Esophagus squamous epithelium (tissue), 5 donors: Measurements from ENCODE around the gene WDR82. TPM values are rescaled to one million over a fixed set of nuclear protein-coding genes. Genes with fewer than 3 reads are reported as not detected.
A peak's percentile ranks its signal among the peaks of the same experiment; 100 is the strongest.

ENCODE experiments used
- DNase-seq: peaks from one replicate; lab custom pipeline; 2025; lab: John Stamatoyannopoulos, UW
- H3K27ac ChIP-seq, 4 donors: fragments of 200-600 bp; sonication (generic); one replicate each; pipeline ENCODE4 v1.5.1; 2016 to 2019; ENCODE audit warnings: mild to moderate bottlenecking in 1 of 4
- H3K27me3 ChIP-seq, 4 donors: fragments of 200-600 bp; sonication (generic); 1 replicate in 3 of 4; 2 replicates in 1 of 4; pipeline versions ENCODE4 v1.5.1 to v1.6.0; 2017 to 2021; ENCODE audit warnings: antibody characterized with exemption in 1 of 4
- H3K36me3 ChIP-seq, 3 donors: fragments of 200-600 bp; sonication (generic); one replicate each; pipeline ENCODE4 v1.5.1; 2016 to 2019
- H3K4me1 ChIP-seq, 3 donors: fragments of 200-600 bp; sonication (generic); one replicate each; pipeline ENCODE4 v1.5.1; 2017 to 2019
- H3K4me3 ChIP-seq, 4 donors: fragments of 200-600 bp; sonication (generic); 1 replicate in 3 of 4; 2 replicates in 1 of 4; pipeline ENCODE4 v1.5.1; 2016 to 2019; ENCODE audit warnings: mild to moderate bottlenecking in 2 of 4, moderate library complexity in 1 of 4
- H3K9me3 ChIP-seq, 3 donors: fragments of 200-600 bp; sonication (generic); one replicate each; pipeline ENCODE4 v1.5.1; 2016 to 2019
- CTCF ChIP-seq, 6 experiments: fragments of 450-650 bp in 4 of 6; fragments of 200-600 bp in 2 of 6; sonication (generic) in 2 of 6; IDR thresholded peaks; one replicate each; pipeline ENCODE4 v1.5.1; 2016 to 2019; ENCODE audit warnings: antibody characterized with exemption in 6 of 6, mild to moderate bottlenecking in 4 of 6, moderate library complexity in 4 of 6
- POLR2A ChIP-seq, 4 donors: fragments of 450-650 bp; IDR thresholded peaks; one replicate each; pipeline ENCODE4 v1.6.1; 2017; ENCODE audit warnings: antibody characterized with exemption in 4 of 4, mild to moderate bottlenecking in 4 of 4, moderate library complexity in 3 of 4
- WGBS, 2 donors: methylation state at CpG; one replicate each; pipeline ENCODE4 v1.1.5; 2018; 5-methylcytosine and 5-hydroxymethylcytosine counted together
- intact Hi-C: fragments of 100-400 bp; cut with DNase I; formaldehyde crosslinking; loops from one replicate; pipeline ENCODE4 v1.15.0; 2022
- total RNA-seq, 4 donors: library from RNA; depleted of rRNA; stranded (reverse); fragments of >200 nt; gene quantifications; one replicate each; pipeline ENCODE4 v1.1.0, GENCODE V29; 2016
- donor health status: DM: yes; HTN: yes; CAD: no.

Gene WDR82
- total RNA-seq, 4 donors from 2014 or later = 42.7 to 58.7 (median 52.9) TPM

DNA sequence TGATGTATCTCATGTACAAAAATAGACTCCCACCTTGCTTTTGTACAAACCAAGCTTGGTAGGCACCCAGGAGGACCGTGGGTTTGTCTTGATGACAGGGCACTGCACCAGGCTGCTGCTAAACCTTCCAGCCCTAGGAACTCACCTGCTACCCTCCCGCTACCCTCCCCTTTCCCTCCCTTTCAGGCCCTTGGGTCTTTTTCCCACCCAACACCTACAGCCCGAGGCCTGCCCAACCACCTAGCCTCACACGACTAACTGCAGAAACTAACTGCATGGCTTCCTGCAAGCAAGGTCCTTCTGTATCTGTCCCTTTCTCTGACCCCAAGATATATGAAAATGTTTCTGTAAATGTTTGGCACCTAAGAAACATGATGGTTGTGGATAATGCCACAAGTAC, 21.8 kb downstream of the WDR82 start:
- Histone ChIP-seq H3K27me3 (no peaks in the 10 kb centered on the region), H3K36me3 (peaks cover 37 to 100% (median 64%) of the 10 kb centered on the region in 3 donors), H3K9me3 (no peaks in the 10 kb centered on the region), H3K4me3 (no peak overlapping the region), H3K4me1 (peaks cover 14 to 64% (median 27%) of the 10 kb centered on the region in 3 donors), H3K27ac (no peak overlapping the region)
- WGBS, 2 donors = 77 to 90% methylated on average over 4 of the region's 4 CpGs
- intact Hi-C loops = no loop called here
- DNase-seq = no peak
- TF ChIP-seq CTCF (IDR thresholded peaks at IDR 0.05) (no peak), POLR2A (IDR thresholded peaks at IDR 0.05) (no peak)

DNA sequence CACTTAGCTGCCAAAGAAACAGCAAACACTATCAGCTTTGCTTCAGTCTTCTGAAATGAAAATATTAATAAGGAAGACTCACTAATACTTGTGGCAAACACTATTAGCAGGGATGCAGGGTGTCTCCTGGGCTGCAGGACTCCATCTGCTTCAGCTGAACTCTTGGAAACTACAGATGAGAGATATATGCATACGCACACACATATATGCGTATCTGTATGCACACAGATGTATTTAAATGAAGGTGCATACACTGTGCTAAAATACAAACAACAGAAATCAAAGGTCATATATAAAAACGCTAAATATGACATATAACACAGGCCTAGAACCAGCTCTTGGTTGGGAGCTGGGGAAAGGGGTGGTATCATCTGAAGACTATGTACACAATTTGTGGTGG, 22.3 kb downstream of the WDR82 start:
- 81 to 88% methylated on average over 3 of the region's 3 CpGs for WGBS, 2 donors
- no peak for DNase-seq
- Histone ChIP-seq H3K27ac (no peak overlapping the region), H3K4me1 (peaks cover 14 to 69% (median 32%) of the 10 kb centered on the region in 3 donors), H3K9me3 (no peaks in the 10 kb centered on the region), H3K4me3 (no peak overlapping the region), H3K27me3 (no peaks in the 10 kb centered on the region), H3K36me3 (peaks cover 37 to 100% (median 62%) of the 10 kb centered on the region in 3 donors)
- TF ChIP-seq POLR2A (IDR thresholded peaks at IDR 0.05) = no peak
- TF ChIP-seq CTCF (IDR thresholded peaks at IDR 0.05) = no peak
- intact Hi-C loops = no loop called here

DNA sequence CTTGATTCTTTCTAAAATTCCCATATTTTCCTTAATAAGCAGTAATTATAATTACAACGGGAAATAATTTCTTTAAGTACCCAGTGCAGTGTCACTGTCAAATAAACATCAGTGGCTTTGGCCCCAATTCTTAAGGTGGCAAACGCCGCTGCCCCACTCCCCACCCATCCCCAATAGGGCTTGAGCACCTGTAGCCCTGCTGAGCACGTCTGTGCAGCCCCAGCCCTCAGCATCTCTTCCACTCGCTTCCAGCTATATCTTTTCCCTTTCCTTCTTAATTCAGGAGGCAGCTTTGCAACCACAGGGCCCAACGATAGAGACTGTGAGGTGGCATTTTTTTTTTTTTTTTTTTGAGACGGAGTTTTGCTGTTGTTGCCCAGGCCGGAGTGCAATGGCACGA, 23.8 kb downstream of the WDR82 start:
- 68 to 72% methylated on average over 9 of the region's 9 CpGs for WGBS, 2 donors
- TF ChIP-seq CTCF (IDR thresholded peaks at IDR 0.05) = no peak
- no peak for TF ChIP-seq POLR2A (IDR thresholded peaks at IDR 0.05)
- H3K4me1 ChIP-seq = peaks cover 26 to 81% (median 45%) of the 10 kb centered on the region in 3 donors
- peaks cover 33 to 100% (median 47%) of the 10 kb centered on the region in 3 donors for H3K36me3 ChIP-seq
- H3K9me3 ChIP-seq = no peaks in the 10 kb centered on the region
- peak overlapping the region in 3 of 4 donors; percentile 1 to 88 (median 83) for H3K27ac ChIP-seq
- H3K4me3 ChIP-seq = no peak overlapping the region
- no peaks in the 10 kb centered on the region for H3K27me3 ChIP-seq
- DNase-seq = no peak
- intact Hi-C loops = no loop called here

GRCh38 chr3:52253314-52254304, 24.8 kb downstream of the WDR82 start:
- Histone ChIP-seq H3K36me3 (peaks cover 29 to 100% (median 47%) of the 10 kb centered on the region in 3 donors), H3K9me3 (no peaks in the 10 kb centered on the region), H3K4me1 (peaks cover 31 to 78% (median 49%) of the 10 kb centered on the region in 3 donors), H3K4me3 (peak overlapping the region in 1 of 4 donors; percentile 8), H3K27me3 (no peaks in the 10 kb centered on the region), H3K27ac (peak overlapping the region; percentile 58 to 88 (median 84))
- peak; percentile 54 for DNase-seq
- no peak for TF ChIP-seq CTCF (IDR thresholded peaks at IDR 0.05)
- TF ChIP-seq POLR2A (IDR thresholded peaks at IDR 0.05) = peak in 1 of 4 donors; percentile 9
- 17 to 32% methylated on average over 5 to 9 of the region's 12 CpGs for WGBS, 2 donors
- intact Hi-C loops = no loop called here

GRCh38 chr3:52250122-52250521, 28.3 kb downstream of the WDR82 start:
- peaks cover 0 to 74% (median 13%) of the 10 kb centered on the region in 3 donors for H3K36me3 ChIP-seq
- H3K9me3 ChIP-seq = no peaks in the 10 kb centered on the region
- H3K4me1 ChIP-seq = peaks cover 50 to 95% (median 63%) of the 10 kb centered on the region in 3 donors
- TF ChIP-seq CTCF (IDR thresholded peaks at IDR 0.05) (no peak), POLR2A (IDR thresholded peaks at IDR 0.05) (no peak)
- intact Hi-C loops = no loop called here
- WGBS, 2 donors = 71% methylated on average over 1 of the region's 1 CpG; no CpG with 5 or more reads in 1 of the 2 donors
- peak overlapping the region; percentile 53 to 88 (median 74) for H3K27ac ChIP-seq
- DNase-seq = no peak
- no peaks in the 10 kb centered on the region for H3K27me3 ChIP-seq
- no peak overlapping the region for H3K4me3 ChIP-seq
